Fibroblast of mammary gland (primary cell): ENCODE results near the gene GALNT17.

Source experiments
- DNase-seq: peaks from one replicate; pipeline ENCODE4 v3.0.0-alpha.2; 2010; ENCODE audit warnings: low read depth
- H3K4me3 ChIP-seq: 2 replicates; pipeline ENCODE4 v1.5.1; 2011; ENCODE audit warnings: low read depth, mild to moderate bottlenecking, low read length, moderate library complexity; ENCODE audit not compliant: control insufficient read depth
- CTCF ChIP-seq: conservative IDR thresholded peaks from 2 replicates; pipeline ENCODE4 v1.5.1; 2011; ENCODE audit warnings: low read depth, low read length, inconsistent platforms; ENCODE audit not compliant: control insufficient read depth, insufficient read depth

Gene GALNT17

GRCh38 chr7:71349682-71350481 is 217.9 kb downstream of the GALNT17 start:
- TF ChIP-seq CTCF = no peak
- H3K4me3 ChIP-seq = no peak overlapping the region
- no peak for DNase-seq

GRCh38 chr7:71350680-71351079 is 218.7 kb downstream of the GALNT17 start:
- no peak for DNase-seq
- TF ChIP-seq CTCF = no peak
- no peak overlapping the region for H3K4me3 ChIP-seq

- H3K4me3 ChIP-seq = no peak overlapping the region
- no peak for TF ChIP-seq CTCF
- DNase-seq = no peak
Measured at GRCh38 chr7:71354716-71355115, 222.8 kb downstream of the GALNT17 start.

- no peak for DNase-seq
- H3K4me3 ChIP-seq = no peak overlapping the region
- TF ChIP-seq CTCF = no peak
Measured at GRCh38 chr7:71361451-71362032, 229.6 kb downstream of the GALNT17 start.

GRCh38 chr7:71362240-71362639 is 230.3 kb downstream of the GALNT17 start:
- DNase-seq = no peak
- no peak for TF ChIP-seq CTCF
- no peak overlapping the region for H3K4me3 ChIP-seq

- no peak overlapping the region for H3K4me3 ChIP-seq
- DNase-seq = no peak
- no peak for TF ChIP-seq CTCF
Measured at GRCh38 chr7:71363223-71363622, 231.3 kb downstream of the GALNT17 start.
